SKM-1 (cell line): ENCODE measurements around the gene GAB2.
A peak's percentile ranks its signal among the peaks of the same experiment; 100 is the strongest.
"Not testable (repeated sequence)": the region's sequence is repeated elsewhere in the genome, so short reads cannot be mapped to it uniquely, and the experiment has no call there.

Experiments used
- DNase-seq: peaks from one replicate; lab custom pipeline; 2025; ENCODE audit not compliant: unreplicated experiment; lab: John Stamatoyannopoulos, UW

Gene GAB2

DNA sequence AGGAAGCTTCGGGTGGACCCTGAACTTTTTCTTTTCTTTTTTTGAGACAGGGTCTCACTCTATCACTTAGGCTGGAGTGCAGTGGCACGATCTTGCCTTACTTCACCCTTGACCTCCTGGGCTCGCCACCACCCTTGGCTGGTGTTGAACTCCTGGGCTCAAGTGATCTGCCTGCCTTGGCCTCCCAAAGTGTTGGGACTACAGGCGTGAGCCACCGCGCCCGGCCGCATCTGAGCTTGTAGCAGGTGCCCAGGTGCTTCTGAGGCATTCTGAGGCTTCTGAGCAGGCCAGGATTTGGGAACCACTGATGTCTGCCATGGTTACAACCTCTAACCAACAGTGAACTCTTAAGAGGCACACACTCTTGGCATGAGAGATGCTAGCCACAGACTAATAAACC lies 223.8 kb downstream of the GAB2 start:
- no peak for DNase-seq

DNA sequence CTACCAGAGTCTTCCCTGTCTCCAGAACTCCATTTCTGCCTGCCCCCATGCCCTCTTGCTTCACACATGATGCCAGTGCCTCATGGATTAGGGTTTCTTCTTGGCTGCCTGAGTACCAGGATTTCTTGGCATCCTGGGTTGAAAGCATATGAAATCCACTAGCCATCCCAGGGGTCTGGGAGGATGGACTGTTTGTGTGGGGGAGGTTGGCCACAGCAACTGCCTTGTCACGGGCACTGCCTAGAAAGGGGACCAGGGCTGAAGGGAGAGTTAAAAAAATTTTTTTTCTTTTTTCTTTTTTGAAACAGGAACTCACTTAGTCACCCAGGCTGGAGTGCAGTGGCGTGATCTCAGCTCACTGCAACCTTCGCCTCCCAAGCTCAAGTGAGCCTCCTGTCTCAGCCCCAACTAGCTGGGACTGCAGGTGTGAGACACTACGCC lies 224.7 kb downstream of the GAB2 start:
- DNase-seq = no peak

DNA sequence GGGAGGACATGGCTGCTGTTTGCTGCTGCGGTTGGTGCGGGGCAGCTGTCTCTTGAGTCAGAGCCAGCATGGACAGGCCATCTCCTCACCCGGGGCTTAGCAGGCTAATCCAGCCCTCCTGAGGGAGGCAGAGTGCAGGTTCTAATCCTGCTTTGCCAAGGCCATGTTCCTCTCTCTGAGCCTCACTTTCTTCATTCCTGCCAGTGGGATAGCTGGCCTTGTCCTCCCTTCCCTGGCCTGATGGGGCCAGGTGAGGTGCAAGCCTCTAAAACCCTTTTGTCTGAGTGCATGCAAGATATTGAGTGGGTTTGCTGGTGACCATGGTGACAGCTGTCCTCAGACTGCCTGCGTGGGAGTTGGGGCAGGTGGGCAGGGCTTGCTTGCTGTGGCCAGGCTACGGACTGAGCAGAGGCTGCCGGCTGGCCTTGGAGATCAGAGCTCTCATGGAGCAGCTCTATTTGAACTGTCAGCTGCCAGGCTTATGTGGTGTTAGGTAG lies 225.3 kb downstream of the GAB2 start:
- no peak for DNase-seq

DNA sequence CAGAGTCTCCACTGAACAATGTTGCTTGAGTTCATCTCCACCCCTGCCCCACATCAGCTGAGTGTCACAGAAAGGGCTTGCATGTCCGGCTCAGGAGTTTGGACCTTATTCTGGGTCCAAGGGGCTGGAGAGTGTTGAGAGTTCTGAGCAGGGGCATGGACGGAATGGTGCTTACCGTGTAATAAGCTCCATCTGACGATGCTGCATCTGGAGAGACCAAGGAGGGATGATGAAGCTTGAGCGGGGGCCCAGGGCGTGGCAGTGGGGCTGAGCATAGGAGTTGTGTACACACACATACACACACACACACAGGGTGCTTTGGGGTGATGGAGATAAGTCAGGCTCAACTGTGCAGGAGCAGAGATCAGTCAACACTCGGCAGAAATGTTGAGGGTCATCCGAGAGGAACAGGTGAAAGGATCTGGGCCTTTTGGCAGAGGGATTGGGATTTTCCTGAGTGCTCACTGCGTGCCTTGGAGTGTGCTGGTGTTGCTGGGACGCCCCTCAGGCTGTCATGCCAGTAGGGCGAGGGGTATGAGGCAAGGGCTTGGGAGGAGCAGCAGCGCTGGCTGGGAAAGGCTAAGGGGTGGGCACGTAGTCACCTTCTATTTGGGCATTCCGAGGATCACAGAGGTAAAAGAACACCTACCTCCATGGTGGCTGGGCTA lies 226.6 kb downstream of the GAB2 start:
- DNase-seq = no peak

DNA sequence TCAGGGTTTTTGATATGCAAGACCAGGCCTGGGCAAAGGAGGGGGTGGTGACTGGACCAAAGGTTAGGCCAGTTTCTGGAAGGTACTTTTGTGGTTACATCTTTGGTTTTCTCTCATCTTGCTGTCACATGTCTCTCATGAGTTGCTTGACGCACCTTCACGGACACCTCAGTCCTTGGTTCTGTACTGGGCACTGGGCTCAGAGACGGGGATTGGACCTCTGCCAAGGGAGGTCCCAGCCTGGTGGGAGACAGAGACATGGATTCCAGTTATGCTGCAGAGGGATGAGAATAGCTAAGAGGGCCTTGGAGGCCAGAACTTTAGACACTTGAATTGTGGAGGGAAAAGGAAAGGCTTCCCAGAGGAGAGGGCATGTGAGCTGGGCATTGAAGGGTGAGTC lies 227.2 kb downstream of the GAB2 start:
- DNase-seq = no peak

DNA sequence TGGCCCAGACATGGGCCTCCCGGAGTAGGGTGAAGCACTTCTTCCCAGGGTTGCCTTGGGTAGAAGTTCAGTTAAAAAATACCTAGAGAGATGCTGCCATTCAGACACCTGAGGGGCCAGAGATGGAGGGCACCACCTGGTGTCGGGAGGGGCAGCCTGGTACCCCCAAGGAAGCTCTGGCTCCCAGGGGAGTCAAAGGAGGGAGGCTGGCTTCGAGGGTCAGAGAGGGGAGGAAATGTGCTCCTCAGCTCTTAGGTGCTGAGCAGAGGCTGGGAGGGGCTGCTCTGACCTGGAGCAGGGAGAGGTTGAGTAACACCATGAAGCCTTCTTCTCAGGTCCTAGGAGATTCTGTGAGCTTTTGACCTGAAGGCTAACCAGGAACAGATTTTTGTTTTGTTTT lies 227.8 kb downstream of the GAB2 start:
- no peak for DNase-seq

DNA sequence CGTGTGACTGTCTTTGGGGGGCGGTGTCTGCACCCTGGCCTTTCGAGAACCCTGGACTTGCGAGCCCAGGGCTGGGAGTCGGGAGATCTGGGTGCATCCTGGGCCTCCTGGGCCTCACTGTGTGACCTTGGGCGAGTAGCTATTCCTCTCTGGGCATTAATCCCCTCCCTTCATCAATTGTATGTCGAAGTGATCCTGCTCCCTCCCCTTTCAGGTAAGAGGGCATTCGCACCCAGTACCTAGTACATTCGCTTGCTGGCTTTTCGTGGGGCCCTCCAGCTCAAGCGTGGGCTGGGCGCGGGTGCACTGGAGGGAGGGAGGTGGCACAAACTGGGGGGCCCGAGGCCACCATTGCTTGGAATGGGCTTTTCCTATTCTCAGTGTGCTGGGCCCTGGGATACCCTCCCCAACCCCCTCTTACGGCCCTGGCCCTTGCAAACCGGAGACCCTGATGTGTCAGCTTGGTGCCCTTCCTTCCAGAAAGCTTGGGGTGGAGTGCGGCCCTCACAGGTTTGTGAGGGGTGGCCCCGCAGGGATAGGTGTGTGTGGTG lies 228.4 kb downstream of the GAB2 start:
- DNase-seq = no peak

DNA sequence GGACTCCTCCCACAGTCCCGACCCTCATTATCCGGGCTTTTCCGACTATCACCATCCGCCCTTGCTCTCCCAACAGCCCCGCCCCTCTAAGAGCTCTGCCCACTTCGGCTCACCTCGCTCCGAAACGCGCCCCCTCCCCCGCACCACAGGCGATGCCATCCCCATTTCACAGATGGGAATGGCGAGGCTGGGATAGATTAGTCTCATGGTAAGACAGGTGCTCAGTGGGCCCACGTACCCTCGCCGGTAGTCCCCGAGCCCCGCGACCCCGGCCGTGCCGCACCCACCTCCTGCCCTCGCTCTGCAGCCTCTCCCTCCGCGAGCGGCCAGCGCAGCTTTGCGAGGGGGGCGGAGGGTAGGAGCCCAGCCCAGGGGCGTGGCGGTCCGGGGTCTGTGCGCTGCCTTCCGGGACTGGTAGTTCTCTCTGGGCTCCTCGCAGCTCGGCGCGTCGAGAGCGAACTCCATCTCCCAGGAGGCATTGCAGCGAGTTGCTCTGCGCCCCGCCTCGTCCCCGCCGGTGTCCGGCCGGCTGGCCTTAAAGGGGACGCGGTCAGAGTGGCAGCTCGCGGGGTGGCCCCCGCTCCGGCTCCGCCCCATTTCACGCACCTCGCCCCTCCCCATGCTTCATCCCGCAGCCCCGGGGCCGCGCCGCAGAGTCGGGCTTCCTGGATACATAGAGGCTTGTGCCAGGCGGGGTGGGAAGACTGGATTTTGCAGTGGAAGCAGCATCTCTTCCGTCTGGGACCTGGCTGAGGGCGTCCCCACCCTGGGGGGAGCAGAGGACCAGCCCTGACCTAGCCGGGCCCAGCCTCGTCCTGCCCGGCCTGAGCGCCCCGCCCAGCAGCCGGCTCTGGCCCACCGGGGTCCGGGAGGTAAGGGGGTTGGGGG lies 229.1 kb downstream of the GAB2 start, which contains the start of the genes KCTD21 and USP35:
Gene KCTD21, minus strand, starts transcription at position 341 of the 888 bp plus-strand sequence. CDS start 14,072 bp downstream, outside the sequence.
Gene USP35, plus strand, starts transcription at position 634 of the 888 bp plus-strand sequence. CDS start 7,327 bp downstream, outside the sequence.
- peak; percentile 89 for DNase-seq

DNA sequence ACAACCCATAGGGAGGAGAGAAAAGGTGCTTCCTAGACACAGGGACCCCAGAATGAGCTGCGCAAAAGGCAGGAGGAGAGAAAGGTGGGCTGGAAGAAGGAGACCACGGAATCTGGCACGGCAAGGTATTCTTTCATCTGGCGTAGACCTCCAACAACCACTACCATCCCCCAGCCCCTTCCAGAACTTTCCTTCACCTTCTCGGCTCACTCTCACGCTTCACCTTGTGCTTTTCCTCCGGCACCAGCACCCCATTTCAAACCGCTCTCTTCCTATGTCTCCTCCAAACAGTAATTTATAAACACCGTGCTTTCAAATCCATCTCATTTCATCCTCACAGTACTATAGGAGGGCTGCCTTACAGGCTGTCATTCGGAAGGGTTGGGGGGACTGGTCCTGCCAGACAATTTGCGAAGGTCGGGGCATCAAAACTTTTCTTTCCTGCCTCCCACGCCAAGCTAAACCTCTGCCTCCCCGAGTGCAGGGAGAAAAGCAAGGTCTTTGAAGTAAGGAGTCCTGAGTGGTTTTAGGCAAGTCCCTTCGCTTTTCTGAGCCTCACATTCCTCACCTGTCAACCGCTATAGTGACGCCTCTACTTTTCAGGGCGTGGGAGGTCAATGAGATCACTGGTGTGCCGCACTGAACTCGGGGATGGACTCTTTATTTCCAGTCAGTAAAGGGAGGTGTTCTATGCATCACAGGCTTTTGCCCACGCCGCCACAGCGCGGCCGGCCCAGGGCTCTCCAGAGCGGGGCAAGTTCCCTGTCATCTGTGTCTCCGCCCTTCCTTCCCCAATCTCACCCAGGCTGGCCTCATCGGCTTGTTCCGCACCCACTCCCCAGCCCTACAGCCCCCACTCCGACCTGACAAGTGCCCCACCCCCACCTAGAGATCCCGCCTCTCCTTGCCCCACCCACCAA lies 230.0 kb downstream of the GAB2 start:
- peak; percentile 60 for DNase-seq

DNA sequence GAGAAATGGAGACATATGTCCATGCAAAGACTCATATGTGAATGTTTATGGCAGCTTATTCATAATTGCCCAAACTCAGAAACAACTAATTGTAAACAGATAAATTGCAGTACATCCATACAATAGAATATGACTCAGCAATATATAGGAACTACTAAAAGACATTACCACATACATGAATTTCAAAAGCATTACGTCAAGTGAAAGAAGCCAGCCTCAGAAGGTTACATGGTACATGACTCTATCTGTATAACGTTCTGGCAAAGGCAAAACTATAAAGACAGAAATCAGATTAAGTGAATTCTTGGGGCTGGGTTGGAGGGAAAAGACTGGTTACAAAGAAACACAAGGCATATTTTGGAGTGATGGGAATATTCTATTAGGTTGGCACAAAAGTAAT lies 236.4 kb downstream of the GAB2 start:
- DNase-seq = peak; percentile 37

DNA sequence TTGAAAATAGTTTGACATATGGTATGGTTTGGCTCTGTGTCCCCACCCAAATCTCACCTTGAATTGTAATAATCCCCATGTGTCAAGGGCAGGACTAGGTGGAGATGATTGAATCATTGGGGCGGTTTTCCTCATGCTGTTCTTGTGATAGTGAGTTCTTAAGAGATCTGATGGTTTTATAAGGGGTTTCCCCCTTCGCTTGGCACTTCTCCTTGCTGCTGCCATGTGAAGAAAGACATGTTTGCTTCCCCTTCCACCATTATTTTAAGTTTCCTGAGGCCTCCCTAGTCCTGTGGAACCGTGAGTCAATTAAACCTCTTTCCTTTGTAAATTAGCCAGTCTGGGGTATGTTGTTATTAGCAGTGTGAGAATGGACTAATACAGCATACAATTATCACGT lies 236.9 kb downstream of the GAB2 start:
- DNase-seq = no peak

DNA sequence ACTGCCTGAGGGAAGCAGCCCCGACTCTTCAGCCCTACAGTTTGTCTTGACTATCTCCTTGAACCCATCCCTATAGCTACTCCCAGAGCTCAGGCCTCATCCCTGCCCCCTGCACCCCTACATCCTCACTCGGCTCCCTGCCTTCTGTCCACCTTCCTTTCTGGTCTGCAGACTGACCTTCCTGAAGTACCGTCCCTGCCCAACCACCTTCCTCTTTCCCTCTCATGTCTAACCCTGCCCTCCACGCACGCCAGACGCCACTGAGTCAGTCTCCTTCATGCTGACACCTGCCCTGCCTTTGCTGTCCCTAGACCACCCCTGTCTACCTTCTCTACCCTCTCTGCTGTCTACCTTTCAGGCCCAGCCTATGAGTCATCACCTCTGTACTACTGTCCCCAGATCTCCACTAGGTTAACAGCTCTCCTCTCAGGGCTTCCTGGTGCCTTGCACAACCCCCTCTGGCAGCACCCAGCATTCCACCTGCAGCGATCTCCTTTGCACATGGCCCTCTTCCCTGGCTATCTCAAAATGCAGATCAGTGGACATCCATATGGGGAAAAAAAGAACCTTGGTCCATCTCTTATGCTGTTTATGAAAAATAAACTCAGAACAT lies 238.1 kb downstream of the GAB2 start:
- DNase-seq = no peak

DNA sequence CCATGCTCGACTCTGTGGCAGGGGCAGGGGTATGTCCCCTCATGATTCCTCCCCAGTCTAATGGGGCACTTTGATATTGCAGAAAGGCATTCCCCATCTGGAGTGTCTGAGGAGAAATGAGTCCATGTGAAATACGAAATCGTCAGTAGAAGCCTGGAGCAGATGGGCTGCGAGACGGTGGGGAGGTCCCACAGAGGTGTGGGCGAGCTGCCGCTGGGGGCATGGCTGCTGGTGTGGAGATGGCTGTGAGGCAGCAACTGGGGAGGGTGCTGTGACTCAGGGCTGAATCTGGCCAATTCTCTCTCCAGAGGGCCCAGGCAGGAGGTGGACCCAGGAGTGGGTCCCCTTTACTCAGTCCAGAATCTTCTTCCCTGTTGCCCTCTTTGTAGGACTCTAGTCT lies 240.4 kb downstream of the GAB2 start:
- no peak for DNase-seq

DNA sequence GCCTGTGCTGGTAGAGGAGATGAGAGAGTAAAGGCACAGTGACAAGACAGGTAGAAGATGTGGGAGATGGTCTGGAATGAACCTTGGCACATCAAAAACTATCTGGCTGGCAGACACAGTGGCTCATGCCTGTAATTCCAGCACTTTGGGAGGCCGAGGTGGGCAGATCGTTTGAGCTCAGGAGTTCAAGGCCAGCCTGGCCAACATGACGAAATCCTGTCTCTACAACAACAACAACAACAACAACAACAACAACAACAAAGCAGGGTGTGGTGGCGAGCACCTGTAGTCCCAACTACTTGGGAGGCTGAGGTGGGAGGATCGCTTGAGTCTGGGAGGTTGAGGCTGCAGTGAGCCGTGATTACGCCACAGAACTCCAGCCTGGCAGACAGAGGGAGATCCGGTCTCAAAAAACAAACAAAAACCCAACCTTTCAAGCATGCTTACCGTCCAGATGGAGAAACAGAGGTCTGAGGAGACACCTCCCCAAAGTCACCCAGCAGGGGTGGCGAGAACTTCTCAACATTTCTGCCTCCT lies 240.9 kb downstream of the GAB2 start:
- DNase-seq = no peak

DNA sequence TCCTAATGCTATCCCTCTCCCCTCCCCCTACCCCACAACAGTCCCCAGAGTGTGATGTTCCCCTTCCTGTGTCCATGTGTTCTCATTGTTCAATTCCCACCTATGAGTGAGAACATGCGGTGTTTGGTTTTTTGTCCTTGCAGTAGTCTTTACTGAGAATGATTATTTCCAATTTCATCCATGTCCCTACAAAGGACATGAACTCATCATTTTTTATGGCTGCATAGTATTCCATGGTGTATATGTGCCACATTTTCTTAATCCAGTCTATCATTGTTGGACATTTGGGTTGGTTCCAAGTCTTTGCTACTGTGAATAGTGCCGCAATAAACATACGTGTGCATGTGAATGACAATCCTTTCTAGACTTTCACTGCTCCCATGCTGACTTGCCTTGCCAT lies 241.8 kb downstream of the GAB2 start:
- not testable (repeated sequence) for DNase-seq

DNA sequence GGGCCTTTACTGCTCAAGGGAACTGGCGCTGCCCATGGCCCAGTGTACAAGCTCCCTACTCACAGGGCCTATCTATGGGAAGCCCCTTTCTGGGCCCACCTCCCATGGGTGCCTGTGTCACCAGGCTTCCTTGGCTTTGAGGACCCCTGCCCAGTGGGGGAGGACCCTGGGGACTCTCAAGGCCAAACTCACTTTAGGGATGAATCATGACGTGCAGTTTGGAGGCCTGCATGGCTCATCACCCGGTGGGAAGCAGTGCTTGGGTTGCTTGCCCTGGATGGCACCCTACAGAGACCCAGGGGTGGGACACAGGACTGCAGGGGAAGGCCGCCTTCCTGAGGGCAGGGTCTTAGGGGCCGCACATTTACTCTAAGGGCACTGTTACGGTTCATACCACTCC lies 245.7 kb downstream of the GAB2 start:
- DNase-seq = no peak

DNA sequence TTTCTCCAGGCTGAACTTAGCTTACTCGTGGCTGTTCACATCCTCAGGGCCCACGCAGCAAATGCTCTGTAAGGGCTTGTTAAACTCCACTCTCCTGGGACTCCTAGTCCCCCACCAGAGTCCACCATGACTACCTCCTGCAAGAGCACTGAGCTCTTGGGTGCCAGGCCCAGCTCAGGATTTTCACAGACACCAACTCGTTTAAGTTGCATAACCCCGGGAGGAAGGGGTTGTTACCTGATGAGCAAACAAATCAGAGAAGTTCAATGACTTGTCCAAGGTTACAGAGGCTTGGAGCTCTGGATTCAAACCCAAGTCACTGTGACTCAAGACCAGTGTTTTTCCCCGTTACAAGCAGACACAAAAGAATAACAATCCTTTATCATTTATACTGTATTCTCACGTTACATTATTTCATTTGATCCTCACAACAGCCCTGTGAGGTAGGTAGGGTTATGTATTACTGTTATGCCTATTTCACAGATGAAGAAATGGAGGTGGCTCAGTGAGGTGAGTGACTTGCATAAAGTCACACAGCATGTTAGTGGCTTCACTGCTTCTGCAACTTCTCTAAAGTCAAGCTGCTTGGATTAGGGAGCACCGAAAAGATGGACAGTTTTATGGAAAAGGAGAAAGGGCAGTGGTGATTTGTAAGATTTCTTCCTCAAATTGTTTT lies 246.6 kb downstream of the GAB2 start:
- no peak for DNase-seq

DNA sequence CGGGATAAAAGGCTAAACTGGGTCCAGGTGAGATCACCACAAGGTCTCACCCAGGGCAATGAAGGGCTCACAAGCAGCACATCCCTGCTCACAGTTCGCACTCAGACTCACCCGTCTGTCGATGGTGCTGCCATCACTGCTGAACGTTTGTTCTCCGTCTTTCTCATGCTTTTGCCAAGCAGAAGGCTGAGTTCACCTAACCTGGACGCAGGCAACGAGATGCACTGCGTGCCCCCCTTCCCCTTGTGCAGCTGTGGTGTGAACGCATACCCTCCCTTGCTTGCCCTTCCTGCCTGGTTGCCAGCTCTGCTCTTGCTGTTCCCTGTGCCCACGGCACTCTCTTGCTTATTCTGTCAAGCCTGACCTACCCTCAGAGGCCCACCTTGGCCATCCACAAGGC lies 247.2 kb downstream of the GAB2 start:
- DNase-seq = no peak
